ENCODE data around the gene KLRG1. TPM values are rescaled to one million over a fixed set of nuclear protein-coding genes. Genes with fewer than 3 reads are reported as not detected.

KLRG1 gene
- total RNA-seq, 1 donor from 2014 or later: 0.20 TPM

DNA sequence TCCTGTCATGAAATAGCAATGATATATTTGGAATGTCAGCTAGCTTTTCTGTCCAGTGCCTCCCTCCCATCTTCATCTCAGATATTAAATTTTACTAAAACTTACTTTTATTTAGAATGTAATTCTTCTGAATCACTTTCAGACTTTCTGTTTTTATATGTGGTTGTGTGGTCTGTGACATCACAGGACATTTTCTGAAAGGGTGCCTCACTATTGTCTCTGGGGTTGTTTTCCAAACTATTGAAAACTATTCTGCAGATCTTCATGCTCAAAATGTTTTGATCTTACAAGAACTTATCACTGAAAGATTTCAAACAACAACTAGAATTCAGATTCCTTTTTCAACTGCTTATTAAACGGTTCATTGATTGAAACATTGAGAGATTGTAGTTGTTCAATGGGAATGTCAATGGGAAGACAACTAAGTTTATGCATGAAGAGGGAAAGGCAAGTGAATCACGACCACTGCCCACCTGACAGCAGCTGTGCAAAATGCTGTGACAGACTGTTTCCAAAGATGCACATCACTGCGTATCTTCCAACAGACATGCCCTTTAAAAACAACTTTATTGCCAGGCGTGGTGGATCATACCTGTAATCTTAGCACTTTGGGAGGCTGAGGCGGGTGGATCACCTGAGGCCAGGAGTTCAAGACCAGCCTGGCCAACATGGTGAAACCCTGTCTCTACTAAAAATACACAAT, 51.3 kb downstream of the KLRG1 start:
- no peak for DNase-seq (ENCODE audit: low read depth in 2 of 2)

DNA sequence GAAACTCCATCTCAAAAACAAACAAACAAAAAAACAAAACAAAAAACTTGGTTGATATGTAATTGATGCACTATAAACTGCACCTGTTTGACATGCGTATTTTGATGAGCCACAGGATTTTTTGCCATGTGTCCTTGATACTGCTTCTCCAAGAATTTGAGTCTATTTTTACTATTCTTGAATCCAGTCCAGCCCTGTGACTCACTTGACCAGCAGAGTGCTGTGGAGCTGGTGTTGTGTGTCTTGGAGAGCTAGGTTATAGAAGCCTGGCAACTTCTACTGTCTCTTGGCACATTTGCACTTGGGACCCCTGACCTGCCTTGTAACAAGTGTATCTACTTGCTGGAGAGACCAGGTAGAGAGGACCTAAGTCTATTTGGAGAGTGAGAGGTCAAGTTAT, 52.0 kb downstream of the KLRG1 start:
- no peak for DNase-seq (ENCODE audit: low read depth in 2 of 2)

DNA sequence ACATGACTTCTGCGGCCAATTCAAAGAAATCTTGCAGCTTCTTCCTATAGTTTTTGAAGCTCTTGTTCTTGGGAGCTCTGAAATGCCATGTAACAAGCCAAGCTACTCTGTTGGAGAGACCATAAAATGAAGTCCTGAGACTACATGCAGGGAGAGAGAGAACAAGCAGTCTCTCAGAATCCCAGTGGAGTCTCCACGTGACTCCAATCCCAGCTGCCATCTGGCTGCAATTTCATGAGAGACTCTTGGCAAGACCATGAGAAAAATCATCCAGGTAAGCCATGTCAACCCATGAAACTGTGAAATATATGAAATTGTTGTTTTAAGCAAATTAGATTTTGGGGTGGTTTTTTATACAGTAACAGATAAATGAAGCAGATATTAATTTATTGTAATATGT, 54.4 kb downstream of the KLRG1 start:
- DNase-seq (ENCODE audit: low read depth in 2 of 2): no peak

DNA sequence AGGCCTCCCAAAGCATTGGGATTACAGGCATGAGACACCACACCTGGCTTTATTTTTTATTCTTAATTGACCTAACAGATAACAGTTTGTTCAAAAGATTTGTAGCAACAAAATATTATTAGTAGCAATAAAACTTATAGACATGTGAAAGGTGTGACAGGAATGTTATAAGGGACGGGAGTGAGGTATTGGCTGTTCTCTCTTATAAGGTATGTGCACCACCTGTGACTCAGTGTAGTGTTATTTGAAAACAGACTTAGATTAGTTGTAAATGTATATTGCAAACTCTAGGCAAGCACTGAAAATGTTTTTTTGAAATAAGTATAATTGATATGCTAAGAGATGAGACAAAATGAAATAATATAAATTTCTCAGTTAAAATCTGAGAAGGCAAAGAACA, 57.8 kb downstream of the KLRG1 start:
- no peak for DNase-seq (ENCODE audit: low read depth in 2 of 2)

DNA sequence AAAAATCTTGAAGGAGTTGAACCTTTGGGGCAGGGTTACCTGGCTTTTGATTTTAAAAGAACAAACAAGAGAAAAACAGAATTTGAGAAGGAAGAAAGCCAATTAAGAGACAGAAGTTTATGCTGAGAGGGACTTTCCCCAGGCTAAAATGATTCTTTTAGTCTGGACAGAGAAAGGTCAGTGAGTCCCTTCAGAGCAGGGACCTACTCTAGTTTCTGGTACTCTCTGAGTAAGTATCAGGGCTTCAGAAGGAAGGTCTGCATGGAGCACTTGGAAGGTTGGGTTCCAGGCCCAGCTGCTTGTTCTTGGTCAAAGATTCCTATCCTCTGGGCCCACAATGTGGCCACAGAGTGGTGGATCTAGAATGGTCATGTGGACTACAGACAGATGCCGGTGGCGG, 59.6 kb downstream of the KLRG1 start:
- DNase-seq (ENCODE audit: low read depth in 2 of 2): no peak

DNA sequence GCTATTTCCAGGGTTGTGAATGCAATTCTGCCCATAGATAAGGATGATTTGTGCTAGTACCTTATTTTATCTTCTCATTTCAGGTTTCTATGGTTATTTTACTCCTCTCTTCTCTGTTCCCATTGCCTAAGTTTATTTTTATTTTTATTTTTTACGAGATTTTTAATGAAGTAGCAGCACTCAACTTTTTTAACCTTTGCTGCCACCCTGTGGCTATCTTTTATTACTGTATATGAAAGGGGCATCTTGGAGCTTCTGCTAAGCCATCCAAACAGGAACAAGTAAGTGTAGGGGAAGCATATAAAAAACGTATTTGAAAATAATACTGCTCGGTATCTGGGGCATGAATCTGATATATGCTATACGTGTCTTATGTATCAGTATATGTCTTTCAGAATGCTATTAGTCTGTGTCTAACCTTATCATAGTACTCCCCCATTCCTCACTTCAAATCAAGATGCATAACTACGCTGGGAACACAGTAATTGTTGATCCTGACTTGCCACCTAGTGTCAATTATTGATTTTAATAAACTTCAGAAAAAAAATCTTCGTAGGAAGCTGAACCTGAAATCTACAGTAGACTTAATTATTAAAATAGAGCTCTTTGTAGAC, 60.3 kb downstream of the KLRG1 start:
- DNase-seq (ENCODE audit: low read depth in 2 of 2): peak; percentile 63 to 72

DNA sequence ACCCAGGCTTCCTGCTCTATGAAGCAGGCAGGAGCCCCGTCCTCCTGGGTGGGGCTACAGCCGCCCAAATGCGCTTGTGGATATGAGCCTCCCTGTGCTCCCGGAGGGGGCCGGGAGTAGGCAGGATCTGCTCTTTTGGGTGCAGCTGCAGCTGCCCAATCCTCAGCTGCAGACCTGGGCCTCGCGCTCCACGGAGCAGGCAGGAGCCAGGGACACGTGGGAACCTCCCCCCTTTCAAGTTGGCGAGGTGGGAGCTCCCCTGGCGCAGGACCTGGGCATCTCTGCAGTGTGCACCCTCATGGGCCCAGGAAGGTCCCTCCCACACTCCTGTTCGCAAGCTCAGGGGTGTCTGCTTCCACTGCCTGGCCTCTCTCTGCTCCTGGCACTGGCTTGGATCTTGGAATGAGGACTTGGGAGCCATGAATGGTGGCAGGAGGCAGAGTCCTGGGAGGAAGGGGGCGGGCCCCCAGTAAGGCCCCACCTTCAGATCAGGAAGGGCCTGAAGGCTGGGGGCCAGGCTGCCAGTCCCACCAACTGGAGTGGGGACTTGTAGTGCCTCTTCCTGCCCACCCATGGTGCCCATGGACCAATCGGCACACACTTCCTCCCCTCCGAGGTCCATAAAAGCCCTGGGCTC, 61.3 kb downstream of the KLRG1 start:
- no peak for DNase-seq (ENCODE audit: low read depth in 2 of 2)

DNA sequence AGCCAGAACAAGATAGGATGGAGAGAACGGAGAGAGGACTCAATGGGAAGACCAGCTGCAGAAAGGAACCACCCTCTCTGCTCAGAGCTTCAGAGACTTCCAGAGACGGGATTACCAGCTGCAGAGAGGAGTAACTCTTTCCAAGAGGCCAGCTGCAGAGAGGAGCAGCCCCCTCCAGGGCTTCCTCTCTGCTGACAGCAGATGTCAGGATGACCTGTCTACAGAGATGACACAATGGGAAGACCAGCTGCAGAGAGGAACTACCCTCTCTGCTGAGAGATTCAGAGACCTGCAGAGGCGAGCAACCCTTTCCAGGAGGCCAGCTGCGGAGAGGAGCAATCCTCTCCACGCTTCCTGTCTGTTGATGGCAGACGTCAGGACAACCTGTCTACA, 61.8 kb downstream of the KLRG1 start:
- no peak for DNase-seq (ENCODE audit: low read depth in 2 of 2)

DNA sequence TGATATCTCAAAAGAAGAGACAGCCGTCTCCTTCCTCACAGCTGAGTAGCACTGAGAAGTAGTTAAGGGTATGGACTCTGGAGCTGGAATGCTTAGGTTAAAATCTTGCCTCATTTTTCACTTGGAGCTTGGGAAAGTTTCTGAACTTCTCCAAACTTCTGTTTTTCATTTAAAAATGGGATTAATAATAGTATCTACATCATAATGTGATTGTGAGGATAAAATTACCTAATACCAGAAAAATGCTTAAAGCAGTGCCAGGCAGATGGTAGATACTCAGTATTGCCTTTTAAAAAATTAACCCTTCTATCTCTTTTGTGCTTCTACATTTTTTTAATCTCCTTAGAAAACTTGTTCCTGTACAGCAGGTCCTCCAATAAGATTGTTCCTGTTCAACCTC, 63.3 kb downstream of the KLRG1 start:
- DNase-seq (ENCODE audit: low read depth in 2 of 2): no peak

Other genes starting within 250 kb of the KLRG1 start
- not detected in 2 replicates for gene A2ML1, start 166.9 kb upstream of the KLRG1 start, total RNA-seq
- gene PHC1, start 75.0 kb upstream of the KLRG1 start, total RNA-seq: 5.9 and 12.1 TPM in 2 replicates
- gene M6PR, start 39.9 kb upstream of the KLRG1 start, total RNA-seq: 205 and 283 TPM in 2 replicates
- gene A2M, start 126.4 kb downstream of the KLRG1 start, total RNA-seq: 3.8 and 19.0 TPM in 2 replicates
- gene PZP, start 218.8 kb downstream of the KLRG1 start, total RNA-seq: under 0.01 and 0.22 TPM in 2 replicates